ENCODE results near the gene INPP5A.
"Not testable (repeated sequence)": the region's sequence is repeated elsewhere in the genome, so short reads cannot be mapped to it uniquely, and the experiment has no call there.

INPP5A gene

GRCh38 chr10:132586739-132587138, 49.2 kb downstream of the INPP5A start:
- intact Hi-C loops (cut with DNase I) = no loop called here
- DNase-seq = peak in 1 of 10 donors; percentile 66

GRCh38 chr10:132587175-132587574, 49.6 kb downstream of the INPP5A start:
- intact Hi-C loops (cut with DNase I) = no loop called here
- DNase-seq = peak in 1 of 10 donors; percentile 37

GRCh38 chr10:132588301-132589013, 50.9 kb downstream of the INPP5A start:
- intact Hi-C loops (cut with DNase I) = no loop called here
- peak in 1 of 10 donors; percentile 67 for DNase-seq

GRCh38 chr10:132589015-132589414, 51.4 kb downstream of the INPP5A start:
- DNase-seq = peak in 1 of 10 donors; percentile 25
- intact Hi-C loops (cut with DNase I) = no loop called here

GRCh38 chr10:132589681-132590080, 52.1 kb downstream of the INPP5A start:
- intact Hi-C loops (cut with DNase I) = no loop called here
- peak in 1 of 10 donors; percentile 51 for DNase-seq

GRCh38 chr10:132590094-132590751, 52.6 kb downstream of the INPP5A start:
- intact Hi-C loops (cut with DNase I) = no loop called here
- DNase-seq = peak in 1 of 10 donors; percentile 47

- intact Hi-C loops (cut with DNase I) = no loop called here
- DNase-seq = peak in 1 of 10 donors; percentile 32
These were observed 53.1 kb downstream of the INPP5A start for GRCh38 chr10:132590752-132591121.

GRCh38 chr10:132591166-132591971, 53.8 kb downstream of the INPP5A start:
- DNase-seq = peak in 2 of 10 donors; percentile 5 to 74
- intact Hi-C loops (cut with DNase I) = no loop called here

- peak in 3 of 10 donors; percentile 9 to 68 (median 66) for DNase-seq
- intact Hi-C loops (cut with DNase I) = no loop called here
These were observed 55.3 kb downstream of the INPP5A start for GRCh38 chr10:132592790-132593383.

- intact Hi-C loops (cut with DNase I) = no loop called here
- DNase-seq = no peak
These were observed 55.8 kb downstream of the INPP5A start for GRCh38 chr10:132593389-132593788.

- DNase-seq = peak in 2 of 10 donors; percentile 7 to 59
- intact Hi-C loops (cut with DNase I) = no loop called here
These were observed 56.6 kb downstream of the INPP5A start for GRCh38 chr10:132593900-132594876.

GRCh38 chr10:132595021-132595420, 57.4 kb downstream of the INPP5A start:
- intact Hi-C loops (cut with DNase I) = no loop called here
- peak in 3 of 10 donors; percentile 5 to 41 (median 39) for DNase-seq

- intact Hi-C loops (cut with DNase I) = no loop called here
- peak in 2 of 10 donors; percentile 13 to 14 for DNase-seq
These were observed 58.3 kb downstream of the INPP5A start for GRCh38 chr10:132595854-132596253.

GRCh38 chr10:132596742-132597279, 59.2 kb downstream of the INPP5A start:
- peak in 1 of 10 donors; percentile 12 for DNase-seq
- intact Hi-C loops (cut with DNase I) = no loop called here

- intact Hi-C loops (cut with DNase I) = no loop called here
These were observed 60.1 kb downstream of the INPP5A start for GRCh38 chr10:132597654-132598053.

GRCh38 chr10:132599023-132599618, 61.5 kb downstream of the INPP5A start:
- DNase-seq = peak in 2 of 10 donors; percentile 49 to 62
- intact Hi-C loops (cut with DNase I) = not testable (repeated sequence)

More at GRCh38 chr10:132597654-132598053, 60.1 kb downstream of the INPP5A start:
- DNase-seq = peak in 2 of 10 donors; percentile 41 to 57

GRCh38 chr10:132599732-132600131, 62.1 kb downstream of the INPP5A start:
- peak in 2 of 10 donors; percentile 48 to 62 for DNase-seq
- intact Hi-C loops (cut with DNase I) = no loop called here

GRCh38 chr10:132600416-132600815, 62.8 kb downstream of the INPP5A start:
- intact Hi-C loops (cut with DNase I) = no loop called here
- DNase-seq = no peak

GRCh38 chr10:132601567-132601966, 64.0 kb downstream of the INPP5A start:
- DNase-seq = no peak
- intact Hi-C loops (cut with DNase I) = no loop called here
